ENCODE data around the gene NACA2.

- TF ChIP-seq EP300 (IDR thresholded peaks at IDR 0.05; ENCODE audit: borderline replicate concordance) (no peak), FOXM1 (IDR thresholded peaks at IDR 0.05; ENCODE audit: borderline replicate concordance, low read depth) (no peak), TAF1 (IDR thresholded peaks at IDR 0.05; ENCODE audit: low read depth) (no peak), MAX (IDR thresholded peaks at IDR 0.05) (no peak), NFIC (IDR thresholded peaks at IDR 0.05) (no peak), EGR1 (IDR thresholded peaks at IDR 0.05) (no peak), RAD21 (IDR thresholded peaks at IDR 0.05; ENCODE audit: low read depth) (no peak)
These were observed 22.6 kb downstream of the NACA2 start for GRCh38 chr17:61568219-61569072.
